Fibroblast of mammary gland (primary cell): ENCODE results near the gene LRRC18.

ENCODE experiments used
- DNase-seq: peaks from one replicate; pipeline ENCODE4 v3.0.0-alpha.2; 2010; ENCODE audit warnings: low read depth
- H3K4me3 ChIP-seq: 2 replicates; pipeline ENCODE4 v1.5.1; 2011; ENCODE audit warnings: low read depth, mild to moderate bottlenecking, low read length, moderate library complexity; ENCODE audit not compliant: control insufficient read depth
- CTCF ChIP-seq: conservative IDR thresholded peaks from 2 replicates; pipeline ENCODE4 v1.5.1; 2011; ENCODE audit warnings: low read depth, low read length, inconsistent platforms; ENCODE audit not compliant: control insufficient read depth, insufficient read depth

LRRC18 gene

DNA sequence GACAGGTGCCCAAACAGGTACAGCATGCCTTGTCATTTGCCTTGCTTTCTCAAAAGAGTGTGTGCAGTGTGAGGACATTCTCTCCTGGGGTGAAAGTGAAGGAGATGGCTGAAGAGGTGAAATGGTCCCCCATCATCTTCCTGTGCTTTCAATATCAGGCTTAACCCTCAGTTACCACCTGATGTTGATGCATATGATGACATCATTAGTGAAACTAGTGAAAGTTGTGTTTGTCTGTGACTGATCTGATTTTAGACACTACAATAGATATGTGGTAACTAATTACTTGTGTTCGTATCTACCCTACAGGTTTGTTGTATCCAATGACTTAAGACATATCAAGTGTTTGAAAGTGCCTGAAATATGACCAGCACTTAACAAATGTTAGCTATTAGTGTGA lies 24.4 kb upstream of the LRRC18 start:
- DNase-seq: no peak
- TF ChIP-seq CTCF: no peak
- no peak overlapping the region for H3K4me3 ChIP-seq

- DNase-seq: no peak
- TF ChIP-seq CTCF: no peak
- H3K4me3 ChIP-seq: no peak overlapping the region
These were observed 19.1 kb upstream of the LRRC18 start for GRCh38 chr10:48958598-48959190.

GRCh38 chr10:48957361-48958151 lies 17.9 kb upstream of the LRRC18 start:
- DNase-seq: no peak

GRCh38 chr10:48951707-48952106 lies 12.1 kb upstream of the LRRC18 start:
- no peak for TF ChIP-seq CTCF
- DNase-seq: no peak
- H3K4me3 ChIP-seq: no peak overlapping the region

More at GRCh38 chr10:48957361-48958151, 17.9 kb upstream of the LRRC18 start:
- no peak for TF ChIP-seq CTCF
- no peak overlapping the region for H3K4me3 ChIP-seq

- no peak overlapping the region for H3K4me3 ChIP-seq
- no peak for TF ChIP-seq CTCF
- no peak for DNase-seq
These were observed 8.9 kb upstream of the LRRC18 start for GRCh38 chr10:48948470-48949037.

DNA sequence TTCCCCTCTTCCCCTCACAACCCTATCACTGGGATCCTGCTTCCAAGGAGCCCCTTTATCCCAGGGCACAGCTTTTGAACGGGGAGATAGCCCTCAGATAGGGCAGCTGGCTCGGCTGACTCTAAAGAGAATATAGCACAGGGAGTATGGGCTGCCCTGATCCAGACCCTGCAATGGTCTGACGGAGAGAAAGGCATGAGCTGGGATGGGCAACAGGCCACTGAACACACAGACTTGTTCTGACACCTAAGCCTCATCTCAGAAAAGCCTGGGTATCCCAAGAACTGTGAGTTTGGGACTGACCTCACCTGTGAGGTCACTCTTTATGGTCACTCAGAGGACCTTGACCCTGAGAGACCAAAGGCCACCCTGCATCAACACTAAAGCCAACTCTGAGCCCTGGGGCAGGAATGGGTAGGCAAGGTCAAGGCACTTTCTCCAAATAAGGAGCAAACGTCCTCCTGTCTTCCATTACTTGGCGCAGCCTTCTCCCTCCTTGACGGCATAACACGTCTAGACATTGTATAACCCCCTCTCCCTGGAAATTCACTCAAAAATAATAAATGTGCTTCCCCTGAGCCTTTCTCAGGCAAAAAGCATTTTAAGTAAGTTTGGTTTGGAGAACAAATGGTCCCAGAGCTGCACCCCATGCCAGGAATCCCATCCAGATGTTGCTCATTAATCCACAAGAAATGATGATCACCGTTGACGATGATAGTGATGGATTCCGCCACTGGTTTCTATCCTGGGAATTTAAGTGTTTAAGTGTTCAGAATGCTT lies 8.2 kb upstream of the LRRC18 start:
- peak; percentile 9 for DNase-seq
- H3K4me3 ChIP-seq: no peak overlapping the region
- no peak for TF ChIP-seq CTCF
